HEK293T (cell line): ENCODE data around the gene SRGAP1.

Experiments used
- CTCF ChIA-PET: fragments of 350-600 bp; formaldehyde crosslinking; extraction: SDS; loops from one replicate; lab custom pipeline; 2021; ENCODE audit warnings: antibody characterized with exemption, inconsistent platforms; lab: Yijun Ruan, JAX
- POLR2A ChIA-PET: fragments of 350-600 bp; formaldehyde crosslinking; extraction: SDS; loops from one replicate; lab custom pipeline; 2020; ENCODE audit warnings: antibody characterized with exemption, inconsistent platforms; lab: Yijun Ruan, JAX
- DNase-seq: peaks from one replicate; pipeline ENCODE4 v3.0.0; 2012; ENCODE audit warnings: mixed read lengths; ENCODE audit errors: extremely low spot score
- ARNT ChIP-seq: fragments of 450-650 bp; IDR thresholded peaks from 2 replicates; pipeline ENCODE4 v1.6.1; 2017; ENCODE audit warnings: mild to moderate bottlenecking
- BHLHE40 ChIP-seq: fragments of 450-650 bp; IDR thresholded peaks from 2 replicates; pipeline ENCODE4 v1.6.1; 2016; ENCODE audit warnings: mild to moderate bottlenecking, moderate library complexity, borderline replicate concordance
- CTBP1 ChIP-seq: fragments of 450-650 bp; IDR thresholded peaks from 2 replicates; pipeline ENCODE4 v1.6.1; 2016; ENCODE audit warnings: borderline replicate concordance
- ELF4 ChIP-seq: fragments of 450-650 bp; IDR thresholded peaks from 2 replicates; pipeline ENCODE4 v1.6.1; 2017; ENCODE audit warnings: antibody characterized with exemption
- FOXA1 ChIP-seq: fragments of 450-650 bp; IDR thresholded peaks from 2 replicates; pipeline ENCODE4 v1.6.1; 2016; ENCODE audit warnings: mild to moderate bottlenecking
- FOXK2 ChIP-seq: fragments of 450-650 bp; IDR thresholded peaks from 2 replicates; pipeline ENCODE4 v1.6.1; 2016; ENCODE audit warnings: mild to moderate bottlenecking
- FOXM1 ChIP-seq: fragments of 450-650 bp; IDR thresholded peaks from 2 replicates; pipeline ENCODE4 v1.6.1; 2017; ENCODE audit warnings: mild to moderate bottlenecking, borderline replicate concordance
- HDGF ChIP-seq: fragments of 450-650 bp; IDR thresholded peaks from 2 replicates; pipeline ENCODE4 v1.6.1; 2017; ENCODE audit warnings: antibody characterized with exemption, borderline replicate concordance
- L3MBTL2 ChIP-seq: fragments of 450-650 bp; conservative IDR thresholded peaks from 2 replicates; pipeline ENCODE4 v1.6.1; 2016; ENCODE audit warnings: mild to moderate bottlenecking
- LEF1 ChIP-seq: fragments of 450-650 bp; IDR thresholded peaks from 2 replicates; pipeline ENCODE4 v1.6.1; 2017; ENCODE audit warnings: mild to moderate bottlenecking, borderline replicate concordance
- NFRKB ChIP-seq: fragments of 450-650 bp; IDR thresholded peaks from 2 replicates; pipeline ENCODE4 v1.6.1; 2016; ENCODE audit warnings: mild to moderate bottlenecking, moderate library complexity
- SP1 ChIP-seq: fragments of 450-650 bp; IDR thresholded peaks from 2 replicates; pipeline ENCODE4 v1.6.1; 2017
- SUZ12 ChIP-seq: fragments of 450-650 bp; IDR thresholded peaks from 2 replicates; pipeline ENCODE4 v1.6.1; 2016; ENCODE audit warnings: mild to moderate bottlenecking
- TARDBP ChIP-seq: fragments of 450-650 bp; IDR thresholded peaks from 2 replicates; pipeline ENCODE4 v1.6.1; 2016
- ZNF384 ChIP-seq: fragments of 450-650 bp; IDR thresholded peaks from 2 replicates; pipeline ENCODE4 v1.6.1; 2016
- TF ChIP-seq, protein P1 (sequence below): fragments of 450-650 bp; IDR thresholded peaks from 2 replicates; pipeline ENCODE4 v1.6.1; 2016

SRGAP1 gene

DNA sequence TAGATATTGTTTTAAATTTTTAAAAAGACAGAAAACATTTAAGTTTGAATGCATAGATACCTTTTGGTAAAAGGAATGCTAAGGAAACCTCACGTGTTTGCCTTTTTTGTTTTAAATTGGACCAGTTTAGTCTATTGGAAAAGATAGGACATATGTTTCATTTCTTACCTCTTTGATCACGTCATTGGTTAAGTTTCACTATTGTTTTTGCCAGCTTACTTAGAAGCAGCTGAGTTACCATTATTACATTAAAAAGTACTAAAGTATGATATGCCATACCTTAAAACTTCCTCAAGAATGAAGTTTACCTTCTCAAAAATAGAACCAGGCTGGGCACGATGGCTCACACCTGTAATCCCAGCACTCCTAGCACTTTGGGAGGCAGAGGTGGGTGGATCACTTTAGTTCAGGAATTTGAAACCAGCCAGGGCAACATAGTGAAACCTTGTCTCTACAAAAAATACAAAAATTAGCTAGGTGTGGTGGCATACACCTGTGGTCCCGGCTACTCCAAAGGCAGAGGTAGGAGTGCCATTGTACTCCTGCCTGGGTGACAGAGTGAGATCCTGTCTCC is 54.4 kb downstream of the SRGAP1 start:
- DNase-seq: no peak
- ChIA-PET CTCF (interaction anchor here (0.7 to 1.9 kb wide), 2 partner anchors 9 to 471 kb away, joined by 6 to 7 read pairs; no protein-coding TSS in a partner anchor), POLR2A (no interaction called here)
- no peak for TF ChIP-seq FOXA1

DNA sequence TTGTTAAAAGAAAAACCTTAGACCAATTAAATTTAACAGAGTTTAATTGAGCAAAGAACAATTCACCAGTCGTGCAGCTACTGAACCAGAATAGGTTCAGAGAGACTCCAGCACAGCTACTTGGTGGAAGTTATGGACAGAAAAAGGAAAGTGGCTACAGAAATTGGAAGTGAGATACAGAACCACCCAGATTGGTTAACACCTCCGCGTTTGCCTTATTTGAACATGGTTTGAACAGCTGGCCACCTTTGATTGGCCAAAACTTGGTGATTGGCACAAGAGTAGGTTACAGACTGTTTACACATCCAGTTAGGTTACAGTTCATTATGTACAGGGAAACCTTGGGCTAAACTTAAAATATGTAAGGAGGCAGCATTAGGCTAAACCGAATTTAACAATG is 54.9 kb downstream of the SRGAP1 start:
- POLR2A ChIA-PET: no interaction called here
- CTCF ChIA-PET: interaction anchor here (0.7 kb wide), 2 partner anchors 470 to 634 kb away, joined by 3 to 7 read pairs; no protein-coding TSS in a partner anchor
- DNase-seq: no peak
- TF ChIP-seq CTBP1: no peak
- TF ChIP-seq LEF1: no peak
- no peak for TF ChIP-seq FOXA1
- TF ChIP-seq, protein P1, sequence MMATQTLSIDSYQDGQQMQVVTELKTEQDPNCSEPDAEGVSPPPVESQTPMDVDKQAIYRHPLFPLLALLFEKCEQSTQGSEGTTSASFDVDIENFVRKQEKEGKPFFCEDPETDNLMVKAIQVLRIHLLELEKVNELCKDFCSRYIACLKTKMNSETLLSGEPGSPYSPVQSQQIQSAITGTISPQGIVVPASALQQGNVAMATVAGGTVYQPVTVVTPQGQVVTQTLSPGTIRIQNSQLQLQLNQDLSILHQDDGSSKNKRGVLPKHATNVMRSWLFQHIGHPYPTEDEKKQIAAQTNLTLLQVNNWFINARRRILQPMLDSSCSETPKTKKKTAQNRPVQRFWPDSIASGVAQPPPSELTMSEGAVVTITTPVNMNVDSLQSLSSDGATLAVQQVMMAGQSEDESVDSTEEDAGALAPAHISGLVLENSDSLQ: peak; percentile 55
- no peak for TF ChIP-seq L3MBTL2

DNA sequence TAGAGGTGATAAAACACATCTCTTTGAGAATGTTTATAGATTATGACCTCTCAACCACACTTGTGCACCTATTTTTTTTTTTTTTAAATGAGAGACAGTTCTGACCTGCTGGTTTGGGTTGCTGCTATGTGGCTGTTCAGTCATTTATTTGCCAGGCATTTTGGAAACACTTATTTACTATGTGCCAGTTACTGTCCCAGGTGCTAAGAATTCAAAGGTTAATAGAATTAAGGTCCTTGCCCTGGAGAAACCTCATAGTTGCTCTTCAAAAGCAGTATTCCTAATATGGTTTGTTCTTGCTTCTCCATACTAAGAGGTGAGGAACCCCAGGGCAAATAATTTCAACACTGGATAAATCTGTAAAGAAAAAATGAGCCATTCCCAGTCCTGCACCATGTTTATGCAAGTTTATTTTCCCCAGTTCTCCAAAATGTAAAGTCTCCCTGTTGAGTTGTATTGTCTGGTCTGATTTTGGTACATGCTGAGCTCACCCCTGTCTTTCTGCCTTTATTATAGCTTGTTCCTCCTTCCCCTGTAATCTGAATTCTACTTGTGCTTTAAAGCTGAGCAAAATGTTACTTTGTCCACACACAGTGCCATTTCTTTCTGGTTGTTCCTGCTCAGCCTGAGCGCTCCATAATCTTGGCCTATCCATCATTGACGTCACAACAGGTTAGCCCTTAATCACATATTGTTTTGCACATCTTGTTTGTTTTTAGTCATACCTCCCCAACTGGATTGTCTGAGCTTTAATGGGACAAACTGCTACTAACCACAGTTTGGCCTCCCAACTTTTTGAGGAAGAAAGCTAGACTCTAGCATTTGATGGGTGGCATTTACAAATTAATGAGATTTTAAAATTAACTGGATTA is 56.7 kb downstream of the SRGAP1 start:
- ChIA-PET CTCF (no interaction called here), POLR2A (no interaction called here)
- TF ChIP-seq FOXK2 (no peak), L3MBTL2 (no peak), BHLHE40 (no peak), FOXA1 (no peak)
- DNase-seq: no peak

DNA sequence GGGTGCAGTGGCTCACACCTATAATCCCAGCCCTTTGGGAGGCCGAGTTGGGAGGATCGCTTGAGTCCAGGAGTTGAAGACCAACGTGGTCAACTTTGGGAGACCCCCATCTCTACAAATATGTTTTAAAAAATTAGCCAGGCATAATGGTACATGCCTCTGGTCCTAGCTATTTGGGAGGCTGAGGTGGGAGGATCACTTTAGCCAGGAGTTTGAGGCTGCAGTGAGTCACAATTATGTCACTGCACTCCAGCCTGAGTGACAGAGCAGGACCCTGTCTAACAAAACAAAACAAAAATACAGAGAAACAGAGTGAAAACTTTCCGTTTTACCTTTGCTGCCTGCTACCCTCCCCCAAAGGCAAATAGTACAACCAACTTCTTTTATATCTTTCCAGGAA is 60.2 kb downstream of the SRGAP1 start:
- DNase-seq: no peak
- ChIA-PET POLR2A (no interaction called here), CTCF (no interaction called here)
- no peak for TF ChIP-seq ZNF384
- TF ChIP-seq, protein P1: peak; percentile 8; the same call in 1 of the 2 replicates

DNA sequence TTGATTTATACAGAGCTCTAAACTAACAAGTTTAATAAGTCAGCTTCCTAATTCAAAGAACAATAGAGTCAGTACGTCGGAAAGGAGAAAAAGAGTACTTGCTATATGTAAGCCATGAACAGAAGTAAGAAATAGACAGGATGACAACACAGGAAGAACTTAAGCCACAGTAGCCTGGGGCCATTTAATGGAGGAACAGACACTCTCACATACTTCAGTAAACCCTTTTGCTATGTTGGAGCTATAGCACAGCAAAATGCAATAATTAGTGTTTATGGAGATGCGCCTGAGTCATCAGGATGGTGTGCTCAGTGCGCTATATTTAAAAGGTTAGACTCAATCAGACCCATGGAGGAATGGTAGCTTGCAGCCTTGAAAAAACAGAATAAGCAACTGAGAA is 61.0 kb downstream of the SRGAP1 start:
- DNase-seq: no peak
- TF ChIP-seq ELF4 (no peak), FOXK2 (no peak), ARNT (no peak), CTBP1 (no peak), FOXM1 (no peak), SP1 (no peak)
- POLR2A ChIA-PET: no interaction called here
- CTCF ChIA-PET: no interaction called here

DNA sequence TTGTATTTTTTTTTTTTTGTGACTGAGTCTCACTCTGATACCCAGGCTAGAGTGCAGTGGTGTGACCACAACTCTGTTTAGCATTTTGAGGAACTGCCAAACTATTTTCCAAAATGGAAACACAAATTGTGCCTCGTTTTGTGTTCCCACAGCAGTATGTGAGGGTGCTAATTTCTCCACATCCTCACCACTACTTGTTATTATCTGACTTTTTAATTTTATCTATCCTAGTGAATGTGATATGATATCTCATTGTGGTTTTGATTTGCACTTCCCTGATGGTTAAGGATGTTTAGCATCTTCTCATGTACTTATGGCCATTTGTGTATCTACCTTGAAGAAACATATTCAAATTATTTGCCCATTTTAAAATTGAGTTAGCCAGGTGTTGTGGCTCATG is 62.4 kb downstream of the SRGAP1 start:
- ChIA-PET POLR2A (no interaction called here), CTCF (no interaction called here)
- no peak for DNase-seq
- TF ChIP-seq ZNF384: no peak
- TF ChIP-seq CTBP1: no peak
- no peak for TF ChIP-seq FOXA1
- TF ChIP-seq NFRKB: no peak
- no peak for TF ChIP-seq BHLHE40
- no peak for TF ChIP-seq SUZ12
- TF ChIP-seq FOXM1: no peak
- TF ChIP-seq FOXK2: no peak
- TF ChIP-seq, protein P1: no peak
- TF ChIP-seq HDGF: no peak
- no peak for TF ChIP-seq LEF1
- no peak for TF ChIP-seq SP1
- no peak for TF ChIP-seq TARDBP
- no peak for TF ChIP-seq ELF4

DNA sequence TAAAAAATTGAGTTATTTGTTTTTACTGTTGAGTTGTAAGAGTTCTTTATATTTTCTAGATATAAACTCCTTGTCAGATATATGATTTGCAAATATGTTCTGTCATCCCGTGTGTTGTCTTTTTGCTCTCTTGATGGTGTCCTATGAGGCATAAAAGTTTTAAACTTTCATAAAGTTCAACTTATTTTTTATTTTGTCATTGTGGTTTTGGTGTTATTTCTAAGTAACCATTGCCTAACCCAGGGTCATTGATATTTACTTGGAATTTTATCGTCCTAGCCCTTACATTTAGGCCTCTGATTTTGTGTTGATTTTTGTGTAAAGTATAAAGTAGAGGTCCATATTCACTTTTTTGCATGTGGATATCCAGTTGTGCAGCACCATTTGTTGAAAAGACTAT is 63.1 kb downstream of the SRGAP1 start:
- POLR2A ChIA-PET: no interaction called here

More for the DNA sequence above, 63.1 kb downstream of the SRGAP1 start:
- DNase-seq: no peak
- no peak for TF ChIP-seq FOXK2
- TF ChIP-seq LEF1: no peak
- no peak for TF ChIP-seq SP1
- TF ChIP-seq BHLHE40: no peak
- no peak for TF ChIP-seq CTBP1
- TF ChIP-seq TARDBP: no peak
- TF ChIP-seq ARNT: no peak
- TF ChIP-seq SUZ12: no peak
- TF ChIP-seq FOXM1: no peak
- no peak for TF ChIP-seq NFRKB
- TF ChIP-seq HDGF: no peak
- TF ChIP-seq ELF4: no peak
- no peak for TF ChIP-seq ZNF384
- no peak for TF ChIP-seq L3MBTL2
- TF ChIP-seq, protein P1: no peak
- no peak for TF ChIP-seq FOXA1
- CTCF ChIA-PET: interaction anchor here (1.4 kb wide), 1 partner anchor 10 kb away, joined by 6 read pairs; no protein-coding TSS in a partner anchor
